Activated naive CD4-positive, alpha-beta T cell treated with anti-CD3 and anti-CD28 coated beads, Interleukin-2, amount 50 U/mL, for 24 hours (primary cell): Measurements from ENCODE around the gene ATRX.
"Not testable (repeated sequence)": the region's sequence is repeated elsewhere in the genome, so short reads cannot be mapped to it uniquely, and the experiment has no call there.

Source experiments
- H3K27ac Mint-ChIP-seq: one replicate; pipeline ENCODE4 v1.8.0; 2021; ENCODE audit warnings: mild to moderate bottlenecking, mixed read lengths
- H3K27me3 Mint-ChIP-seq: one replicate; pipeline ENCODE4 v1.8.0; 2021; ENCODE audit warnings: mixed read lengths
- H3K36me3 Mint-ChIP-seq: one replicate; pipeline ENCODE4 v1.8.0; 2021; ENCODE audit warnings: mixed read lengths
- H3K4me1 Mint-ChIP-seq: one replicate; pipeline ENCODE4 v1.8.0; 2021; ENCODE audit warnings: mixed read lengths
- H3K4me3 Mint-ChIP-seq: one replicate; pipeline ENCODE4 v1.8.0; 2021; ENCODE audit warnings: mild to moderate bottlenecking, mixed read lengths
- H3K9me3 Mint-ChIP-seq: one replicate; pipeline ENCODE4 v1.8.0; 2021; ENCODE audit warnings: mixed read lengths

The ATRX gene, protein sequence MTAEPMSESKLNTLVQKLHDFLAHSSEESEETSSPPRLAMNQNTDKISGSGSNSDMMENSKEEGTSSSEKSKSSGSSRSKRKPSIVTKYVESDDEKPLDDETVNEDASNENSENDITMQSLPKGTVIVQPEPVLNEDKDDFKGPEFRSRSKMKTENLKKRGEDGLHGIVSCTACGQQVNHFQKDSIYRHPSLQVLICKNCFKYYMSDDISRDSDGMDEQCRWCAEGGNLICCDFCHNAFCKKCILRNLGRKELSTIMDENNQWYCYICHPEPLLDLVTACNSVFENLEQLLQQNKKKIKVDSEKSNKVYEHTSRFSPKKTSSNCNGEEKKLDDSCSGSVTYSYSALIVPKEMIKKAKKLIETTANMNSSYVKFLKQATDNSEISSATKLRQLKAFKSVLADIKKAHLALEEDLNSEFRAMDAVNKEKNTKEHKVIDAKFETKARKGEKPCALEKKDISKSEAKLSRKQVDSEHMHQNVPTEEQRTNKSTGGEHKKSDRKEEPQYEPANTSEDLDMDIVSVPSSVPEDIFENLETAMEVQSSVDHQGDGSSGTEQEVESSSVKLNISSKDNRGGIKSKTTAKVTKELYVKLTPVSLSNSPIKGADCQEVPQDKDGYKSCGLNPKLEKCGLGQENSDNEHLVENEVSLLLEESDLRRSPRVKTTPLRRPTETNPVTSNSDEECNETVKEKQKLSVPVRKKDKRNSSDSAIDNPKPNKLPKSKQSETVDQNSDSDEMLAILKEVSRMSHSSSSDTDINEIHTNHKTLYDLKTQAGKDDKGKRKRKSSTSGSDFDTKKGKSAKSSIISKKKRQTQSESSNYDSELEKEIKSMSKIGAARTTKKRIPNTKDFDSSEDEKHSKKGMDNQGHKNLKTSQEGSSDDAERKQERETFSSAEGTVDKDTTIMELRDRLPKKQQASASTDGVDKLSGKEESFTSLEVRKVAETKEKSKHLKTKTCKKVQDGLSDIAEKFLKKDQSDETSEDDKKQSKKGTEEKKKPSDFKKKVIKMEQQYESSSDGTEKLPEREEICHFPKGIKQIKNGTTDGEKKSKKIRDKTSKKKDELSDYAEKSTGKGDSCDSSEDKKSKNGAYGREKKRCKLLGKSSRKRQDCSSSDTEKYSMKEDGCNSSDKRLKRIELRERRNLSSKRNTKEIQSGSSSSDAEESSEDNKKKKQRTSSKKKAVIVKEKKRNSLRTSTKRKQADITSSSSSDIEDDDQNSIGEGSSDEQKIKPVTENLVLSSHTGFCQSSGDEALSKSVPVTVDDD (N-terminal part only)

GRCh38 chrX:77785486-77786364 is at the start of gene ATRX:
ATRX (minus strand) TSS chrX:77786216; CDS start chrX:77786001, 215 bp downstream.
- H3K4me3 Mint-ChIP-seq, result peak within 1 kb of the TSS; percentile 100

DNA sequence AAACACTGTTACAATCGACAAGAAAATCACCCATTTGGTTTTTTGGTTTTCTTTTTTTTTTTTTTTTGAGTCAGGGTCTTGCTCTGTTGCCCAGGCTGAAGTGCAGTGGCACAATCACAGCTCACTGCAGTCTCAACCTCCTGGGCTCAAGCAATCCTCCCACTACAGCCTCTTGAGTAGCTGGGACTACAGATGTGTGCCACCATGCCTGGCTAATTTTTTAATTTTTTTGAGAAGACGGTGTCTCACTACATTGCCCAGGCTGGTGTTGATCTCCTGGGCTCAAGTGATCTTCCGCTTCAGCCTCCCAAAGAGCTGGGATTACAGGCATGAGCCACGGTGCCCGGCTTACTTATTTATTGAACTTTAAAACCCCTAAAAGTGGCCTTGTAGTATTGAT is 45.5 kb upstream of the ATRX start:
- not testable (repeated sequence) for H3K27me3 Mint-ChIP-seq, H3K27ac Mint-ChIP-seq, H3K36me3 Mint-ChIP-seq, H3K9me3 Mint-ChIP-seq, H3K4me3 Mint-ChIP-seq, H3K4me1 Mint-ChIP-seq

More at GRCh38 chrX:77785486-77786364, at the start of gene ATRX:
- Mint-ChIP-seq H3K9me3 (no peaks in the 10 kb centered on the region), H3K4me1 (peaks cover 32% of the 10 kb centered on the region), H3K27me3 (no peaks in the 10 kb centered on the region), H3K36me3 (peaks cover 2% of the 10 kb centered on the region), H3K27ac (peak within 1 kb of the TSS; percentile 100)

- not testable (repeated sequence) for H3K27ac Mint-ChIP-seq, H3K4me1 Mint-ChIP-seq, H3K4me3 Mint-ChIP-seq, H3K9me3 Mint-ChIP-seq, H3K27me3 Mint-ChIP-seq
- H3K36me3 Mint-ChIP-seq, result peaks cover 15% of the 10 kb centered on the region
Observed at GRCh38 chrX:77821989-77822388, 36.0 kb upstream of the ATRX start.

DNA sequence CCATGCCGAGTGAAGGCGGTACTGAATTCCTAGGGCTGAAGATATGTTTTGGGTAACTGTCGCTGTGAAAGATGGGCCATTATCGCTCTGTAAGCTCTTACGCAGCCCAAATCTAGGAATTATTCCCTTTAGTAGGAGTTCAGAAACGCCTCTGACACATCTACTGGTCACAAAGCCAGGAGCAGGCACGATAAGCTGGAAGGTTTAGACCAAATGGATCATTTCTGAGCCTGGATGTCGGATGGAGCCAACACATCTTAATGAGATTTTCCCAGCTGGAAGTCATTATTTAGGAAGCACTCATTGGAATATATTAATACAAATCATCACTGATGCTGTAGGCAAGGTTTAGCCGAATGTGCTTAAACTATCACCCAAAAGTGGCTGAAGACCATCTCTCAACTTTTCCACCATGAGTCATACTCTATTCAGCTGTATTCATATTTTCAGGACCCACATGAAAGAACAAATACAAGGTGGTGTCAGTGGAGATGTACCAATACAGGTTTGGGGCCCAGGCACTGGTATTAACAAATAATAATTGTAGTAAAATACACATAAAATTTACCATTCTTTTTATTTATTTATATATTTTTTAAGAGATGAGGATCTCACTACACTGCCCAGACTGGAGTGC is 34.2 kb upstream of the ATRX start:
- H3K9me3 Mint-ChIP-seq, result no peaks in the 10 kb centered on the region
- H3K27ac Mint-ChIP-seq, result no peak overlapping the region
- H3K27me3 Mint-ChIP-seq, result no peaks in the 10 kb centered on the region
- H3K36me3 Mint-ChIP-seq, result peaks cover 4% of the 10 kb centered on the region
- peaks cover 7% of the 10 kb centered on the region for H3K4me1 Mint-ChIP-seq
- no peak overlapping the region for H3K4me3 Mint-ChIP-seq

DNA sequence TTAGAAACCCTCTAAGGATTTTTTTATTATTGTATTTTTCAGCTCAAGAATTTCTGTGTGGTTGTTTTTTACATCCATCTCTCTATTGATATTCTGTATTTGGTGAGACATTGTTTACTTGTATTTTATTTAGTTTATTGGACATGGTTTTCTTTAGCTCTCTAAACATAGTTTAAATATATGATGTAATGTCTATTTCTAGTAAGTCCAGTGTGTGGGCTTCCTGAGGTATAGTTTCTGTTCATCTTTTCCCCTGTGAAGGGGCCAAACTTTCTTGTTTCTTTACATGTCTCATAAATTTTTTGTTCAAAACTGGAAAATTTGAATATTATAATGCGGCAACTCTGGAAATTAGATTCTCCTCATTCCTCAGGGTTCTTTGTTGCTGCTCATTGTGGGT is 28.2 kb upstream of the ATRX start:
- Mint-ChIP-seq H3K27ac (no peak overlapping the region), H3K4me3 (no peak overlapping the region)

DNA sequence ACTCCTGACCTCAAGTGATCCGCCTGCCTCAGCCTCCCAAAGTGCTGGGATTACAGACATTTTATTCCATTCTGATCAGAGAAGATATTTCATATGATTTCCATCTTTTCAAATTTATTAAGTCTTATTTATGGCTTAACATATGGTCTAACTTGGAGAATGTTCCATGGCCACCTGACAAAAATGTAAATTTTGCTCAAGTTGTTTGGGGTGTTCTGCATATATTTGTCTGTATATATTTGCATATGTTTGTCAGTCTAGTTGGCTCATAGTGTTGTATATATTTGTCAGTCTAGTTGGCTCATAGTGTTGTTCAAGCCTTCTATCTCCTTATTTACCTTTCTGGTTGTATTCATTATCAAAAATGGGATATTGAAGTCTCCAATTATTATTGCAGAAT is 16.2 kb upstream of the ATRX start:
- Mint-ChIP-seq H3K9me3 (peaks cover 4% of the 10 kb centered on the region), H3K27ac (no peak overlapping the region), H3K36me3 (no peaks in the 10 kb centered on the region), H3K4me1 (no peaks in the 10 kb centered on the region), H3K27me3 (no peaks in the 10 kb centered on the region), H3K4me3 (no peak overlapping the region)

More for the DNA sequence above, 28.2 kb upstream of the ATRX start:
- peaks cover 4% of the 10 kb centered on the region for H3K4me1 Mint-ChIP-seq
- H3K9me3 Mint-ChIP-seq, result no peaks in the 10 kb centered on the region
- H3K36me3 Mint-ChIP-seq, result no peaks in the 10 kb centered on the region
- no peaks in the 10 kb centered on the region for H3K27me3 Mint-ChIP-seq

GRCh38 chrX:77795124-77795523 is 9.1 kb upstream of the ATRX start:
- Mint-ChIP-seq H3K27me3 (no peaks in the 10 kb centered on the region), H3K4me3 (no peak overlapping the region), H3K9me3 (no peaks in the 10 kb centered on the region), H3K4me1 (no peaks in the 10 kb centered on the region), H3K27ac (no peak overlapping the region), H3K36me3 (no peaks in the 10 kb centered on the region)

GRCh38 chrX:77793946-77794345 is 7.9 kb upstream of the ATRX start:
- no peaks in the 10 kb centered on the region for H3K36me3 Mint-ChIP-seq
- H3K9me3 Mint-ChIP-seq, result no peaks in the 10 kb centered on the region
- no peaks in the 10 kb centered on the region for H3K27me3 Mint-ChIP-seq

DNA sequence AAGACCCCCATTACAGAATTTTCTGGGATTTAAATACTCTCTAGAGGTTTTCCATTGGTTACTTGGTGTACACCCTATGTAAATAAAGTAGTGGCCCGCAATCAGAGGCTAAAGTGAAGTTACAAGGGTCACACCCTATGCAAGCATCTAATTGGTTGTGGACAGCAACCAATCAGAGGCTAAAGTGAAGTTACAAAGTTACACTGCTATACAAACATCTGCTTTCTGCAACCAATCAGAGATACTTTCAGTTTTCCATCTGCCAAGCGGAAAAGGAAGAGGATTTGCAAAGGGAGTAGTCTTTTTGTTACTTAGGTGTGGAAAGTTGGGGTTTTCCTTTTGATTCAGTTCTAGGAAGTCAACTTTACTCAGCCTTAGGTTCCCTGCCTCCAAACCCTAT is 2.0 kb upstream of the ATRX start:
- peak overlapping the region; percentile 77 for H3K4me3 Mint-ChIP-seq
- H3K9me3 Mint-ChIP-seq, result no peaks in the 10 kb centered on the region
- H3K4me1 Mint-ChIP-seq, result peaks cover 26% of the 10 kb centered on the region
- H3K27ac Mint-ChIP-seq, result peak overlapping the region; percentile 87
- H3K36me3 Mint-ChIP-seq, result peaks cover 2% of the 10 kb centered on the region
- H3K27me3 Mint-ChIP-seq, result no peaks in the 10 kb centered on the region

More at GRCh38 chrX:77793946-77794345, 7.9 kb upstream of the ATRX start:
- Mint-ChIP-seq H3K4me3 (no peak overlapping the region), H3K27ac (no peak overlapping the region), H3K4me1 (no peaks in the 10 kb centered on the region)

DNA sequence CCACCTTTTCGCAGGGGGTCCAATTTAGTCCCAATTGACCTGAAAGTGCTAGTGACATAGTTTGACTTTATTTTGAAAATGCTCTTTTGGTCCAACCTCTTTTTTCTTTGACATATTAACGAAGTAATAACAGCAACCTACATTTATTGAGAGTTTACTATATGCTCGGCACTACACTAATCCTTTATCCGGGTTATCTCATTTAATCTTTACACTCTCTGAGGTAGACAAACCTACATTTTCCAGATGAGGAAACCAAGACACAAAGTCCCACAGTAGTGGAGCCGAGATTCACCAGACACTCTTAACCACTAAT is 307 bp upstream of the ATRX start:
- Mint-ChIP-seq H3K4me3 (peak overlapping the region; percentile 100), H3K4me1 (peaks cover 32% of the 10 kb centered on the region), H3K9me3 (no peaks in the 10 kb centered on the region), H3K27me3 (no peaks in the 10 kb centered on the region), H3K27ac (peak overlapping the region; percentile 100), H3K36me3 (peaks cover 2% of the 10 kb centered on the region)

DNA sequence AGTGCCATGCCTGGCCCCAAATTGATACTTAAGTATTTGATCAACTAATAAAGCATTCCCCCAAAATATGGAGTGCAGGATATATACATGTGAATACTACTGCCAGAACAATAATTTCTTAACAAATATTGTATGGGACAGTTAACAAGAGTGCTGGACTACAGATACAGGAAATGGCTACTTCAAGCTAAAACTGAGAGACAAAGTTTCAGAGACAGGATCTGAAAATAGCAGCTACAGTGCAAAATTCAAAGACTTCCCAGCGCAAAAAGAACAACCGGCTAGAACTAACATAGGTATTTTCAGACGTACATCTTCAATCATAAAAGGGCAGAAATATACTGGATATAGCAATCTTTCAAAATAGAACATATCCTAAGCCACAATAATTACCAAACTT is 6.3 kb downstream of the ATRX start:
- H3K9me3 Mint-ChIP-seq, result no peaks in the 10 kb centered on the region
- H3K4me1 Mint-ChIP-seq, result peaks cover 44% of the 10 kb centered on the region
- H3K4me3 Mint-ChIP-seq, result peak overlapping the region; percentile 44
- peak overlapping the region; percentile 43 for H3K27ac Mint-ChIP-seq
- H3K27me3 Mint-ChIP-seq, result no peaks in the 10 kb centered on the region
- H3K36me3 Mint-ChIP-seq, result peaks cover 2% of the 10 kb centered on the region

DNA sequence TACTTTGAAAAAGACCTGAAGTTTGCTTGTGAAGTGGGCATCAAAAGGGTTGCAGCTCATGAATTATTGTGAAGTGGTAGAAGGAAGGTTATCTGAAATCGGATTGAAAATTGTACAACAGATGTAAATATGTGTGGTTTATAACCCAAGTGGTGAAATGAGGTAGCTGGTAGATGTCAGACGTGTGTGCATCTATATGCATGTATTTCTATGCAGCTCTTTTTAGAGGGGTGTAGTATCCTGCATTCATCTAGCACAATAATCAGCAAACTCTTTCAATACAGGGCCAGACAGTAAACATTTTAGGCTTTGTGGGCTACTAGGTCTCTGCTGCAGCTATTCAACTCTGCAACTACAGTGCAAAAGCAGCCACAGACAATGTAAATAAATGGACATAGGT is 9.4 kb downstream of the ATRX start:
- peak overlapping the region; percentile 71 for H3K27ac Mint-ChIP-seq
- peaks cover 2% of the 10 kb centered on the region for H3K36me3 Mint-ChIP-seq
- peaks cover 33% of the 10 kb centered on the region for H3K4me1 Mint-ChIP-seq
- no peaks in the 10 kb centered on the region for H3K27me3 Mint-ChIP-seq
- no peaks in the 10 kb centered on the region for H3K9me3 Mint-ChIP-seq
- H3K4me3 Mint-ChIP-seq, result peak overlapping the region; percentile 26

DNA sequence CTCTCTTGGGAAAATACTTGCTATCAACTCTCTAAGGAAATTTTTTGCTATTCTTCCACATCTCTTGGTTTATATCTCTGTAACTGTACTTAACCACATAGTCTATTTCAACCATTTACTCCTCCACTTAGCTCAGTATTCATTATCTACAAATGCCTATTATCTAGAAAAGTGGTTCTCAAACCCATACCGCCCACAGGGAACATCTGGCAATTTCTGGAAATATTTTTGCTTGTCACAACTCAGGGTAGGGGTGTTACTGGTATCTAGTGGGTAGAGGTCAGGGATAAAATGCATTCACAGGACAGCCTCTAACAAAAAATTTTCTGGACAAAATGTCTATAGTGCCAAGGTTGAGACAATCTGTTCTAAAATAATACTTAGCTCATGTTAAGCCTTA is 14.4 kb downstream of the ATRX start:
- peaks cover 38% of the 10 kb centered on the region for H3K4me1 Mint-ChIP-seq
- H3K4me3 Mint-ChIP-seq, result peak overlapping the region; percentile 3
- H3K27ac Mint-ChIP-seq, result no peak overlapping the region
- no peaks in the 10 kb centered on the region for H3K9me3 Mint-ChIP-seq
- H3K27me3 Mint-ChIP-seq, result no peaks in the 10 kb centered on the region
- no peaks in the 10 kb centered on the region for H3K36me3 Mint-ChIP-seq

- H3K4me3 Mint-ChIP-seq, result peak overlapping the region; percentile 2
- peaks cover 44% of the 10 kb centered on the region for H3K4me1 Mint-ChIP-seq
- H3K9me3 Mint-ChIP-seq, result no peaks in the 10 kb centered on the region
- no peaks in the 10 kb centered on the region for H3K27me3 Mint-ChIP-seq
- peak overlapping the region; percentile 66 for H3K27ac Mint-ChIP-seq
- H3K36me3 Mint-ChIP-seq, result no peaks in the 10 kb centered on the region
Observed at GRCh38 chrX:77768787-77769186, 17.2 kb downstream of the ATRX start.
